GM12874 (cell line): ENCODE data around the gene PIKFYVE.

Source experiments
- CTCF ChIP-seq: IDR thresholded peaks from 2 replicates; pipeline ENCODE4 v1.5.1; 2011; ENCODE audit warnings: low read depth, mild to moderate bottlenecking, control low read depth, low read length, moderate library complexity; ENCODE audit not compliant: insufficient read depth

Gene PIKFYVE

DNA sequence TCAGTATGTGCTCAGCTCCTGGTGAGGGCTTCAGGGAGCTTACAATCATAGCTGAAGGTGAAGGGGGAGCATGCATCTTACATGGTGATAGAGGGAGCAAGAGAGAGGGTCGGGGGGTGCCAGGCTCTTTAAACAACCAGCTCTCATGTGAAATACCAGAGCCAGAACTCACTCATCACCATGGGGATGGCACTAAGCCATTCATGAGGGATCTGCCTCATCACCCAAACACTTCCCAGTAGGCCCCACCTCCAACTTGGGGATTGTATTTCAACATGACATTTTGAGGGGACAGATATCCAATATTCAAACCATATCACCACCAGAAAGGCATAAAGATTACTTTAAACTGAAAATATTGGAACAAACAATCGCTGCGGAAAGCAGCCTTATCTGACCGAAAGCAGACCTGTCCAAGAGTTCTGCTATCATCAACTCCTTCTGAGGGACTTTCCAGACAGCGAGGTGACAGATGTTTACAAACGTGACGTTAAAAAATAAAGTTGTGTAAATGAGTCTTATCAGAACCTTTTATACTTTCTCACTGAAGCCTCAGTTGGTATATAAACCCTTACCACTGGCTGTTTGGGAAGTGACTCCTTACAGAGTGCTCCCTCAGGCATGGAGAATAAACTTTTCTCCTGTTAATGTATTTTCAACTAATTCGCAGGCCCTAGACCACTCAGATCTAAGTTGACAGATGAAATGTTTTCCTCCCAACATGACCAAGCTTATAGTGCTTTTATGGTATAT is 105.0 kb downstream of the PIKFYVE start:
- no peak for TF ChIP-seq CTCF

GRCh38 chr2:208371634-208371935 is 105.5 kb downstream of the PIKFYVE start:
- TF ChIP-seq CTCF = no peak

- TF ChIP-seq CTCF = peak; percentile 80
These were observed 107.5 kb downstream of the PIKFYVE start for GRCh38 chr2:208373460-208374089.

- TF ChIP-seq CTCF = no peak
These were observed 109.5 kb downstream of the PIKFYVE start for GRCh38 chr2:208375491-208376068.

- TF ChIP-seq CTCF = no peak
These were observed 113.1 kb downstream of the PIKFYVE start for GRCh38 chr2:208379192-208379591.

GRCh38 chr2:208384637-208385036 is 118.6 kb downstream of the PIKFYVE start:
- no peak for TF ChIP-seq CTCF

DNA sequence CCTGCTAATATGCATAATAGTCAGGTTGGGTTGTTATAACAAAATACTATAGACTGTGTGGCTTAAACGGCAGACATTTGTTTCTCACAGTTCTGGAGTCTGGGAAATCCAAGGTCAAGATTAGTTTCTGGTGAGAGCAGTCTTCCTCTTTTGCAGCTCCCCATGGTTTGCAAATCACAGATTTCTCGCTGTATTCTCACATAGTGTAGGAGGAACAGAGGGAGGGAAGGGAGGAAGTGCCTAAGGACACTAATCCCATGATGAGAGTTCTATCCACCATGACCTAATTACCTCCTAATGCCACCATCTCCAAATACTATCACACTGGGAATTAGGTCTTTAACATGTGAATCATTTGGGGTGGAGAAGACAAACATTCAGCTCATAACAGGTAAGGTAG is 120.5 kb downstream of the PIKFYVE start:
- no peak for TF ChIP-seq CTCF
